ENCODE results near the gene EFL1. TPM values are rescaled to one million over a fixed set of nuclear protein-coding genes. Genes with fewer than 3 reads are reported as not detected.

Gene EFL1
- polyA plus RNA-seq, 1 of the 3 experiments (the other 2 are of a cell fraction), result 12.3 TPM

DNA sequence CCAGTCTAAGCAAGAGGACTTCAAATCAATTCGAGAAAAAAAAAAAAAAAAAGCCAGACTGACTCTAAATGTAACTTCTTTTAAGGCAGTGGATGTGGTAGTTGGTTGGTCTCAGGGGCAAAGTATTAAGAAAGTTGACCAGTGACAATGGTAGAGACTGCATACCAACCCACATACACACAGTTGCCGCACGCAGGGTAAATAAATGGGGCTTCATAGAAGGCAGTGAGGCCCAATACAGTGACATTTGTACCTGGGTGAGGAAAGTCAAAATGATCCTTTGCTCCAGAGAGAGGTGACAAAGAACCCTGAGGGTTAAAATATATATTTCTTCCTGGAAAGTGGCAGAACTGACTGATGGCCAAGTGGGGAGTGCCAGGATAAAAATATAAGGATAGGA, 116.0 kb downstream of the EFL1 start:
- peaks cover 20% of the 10 kb centered on the region for H3F3A ChIP-seq (replicated peaks; ENCODE audit: insufficient read depth)
- no peaks in the 10 kb centered on the region; a peak in 1 of 4 replicates for H3K4me1 ChIP-seq (ENCODE audit: control insufficient read depth in 1 of 2, insufficient read depth in 2 of 2, low read depth in 1 of 2, low read length in 1 of 2)
- H3K27me3 ChIP-seq (ENCODE audit: insufficient read depth), result no peaks in the 10 kb centered on the region
- no peak overlapping the region for H3K9ac ChIP-seq
- H3K27ac ChIP-seq (ENCODE audit: low read depth in 2 of 2, low read length in 1 of 2), result peak overlapping the region in 1 of 2 experiments; percentile 58; a peak in 2 of 4 replicates
- CTCF ChIA-PET, result no interaction called here
- peaks cover 12 to 34% of the 10 kb centered on the region in 2 experiments for H3K36me3 ChIP-seq (replicated peaks in 1 of 2; ENCODE audit: control insufficient read depth in 1 of 2, insufficient read depth in 2 of 2, low read length in 1 of 2)
- POLR2A ChIA-PET, result no interaction called here
- H4K20me1 ChIP-seq (ENCODE audit: insufficient read depth), result no peaks in the 10 kb centered on the region
- H3K9me2 ChIP-seq, result no peaks in the 10 kb centered on the region
- H2AFZ ChIP-seq (ENCODE audit: low read depth), result no peak overlapping the region
- no peak overlapping the region for H3K4me3 ChIP-seq (ENCODE audit: low read depth in 2 of 2, low read length in 1 of 2)
- TF ChIP-seq, protein P1, sequence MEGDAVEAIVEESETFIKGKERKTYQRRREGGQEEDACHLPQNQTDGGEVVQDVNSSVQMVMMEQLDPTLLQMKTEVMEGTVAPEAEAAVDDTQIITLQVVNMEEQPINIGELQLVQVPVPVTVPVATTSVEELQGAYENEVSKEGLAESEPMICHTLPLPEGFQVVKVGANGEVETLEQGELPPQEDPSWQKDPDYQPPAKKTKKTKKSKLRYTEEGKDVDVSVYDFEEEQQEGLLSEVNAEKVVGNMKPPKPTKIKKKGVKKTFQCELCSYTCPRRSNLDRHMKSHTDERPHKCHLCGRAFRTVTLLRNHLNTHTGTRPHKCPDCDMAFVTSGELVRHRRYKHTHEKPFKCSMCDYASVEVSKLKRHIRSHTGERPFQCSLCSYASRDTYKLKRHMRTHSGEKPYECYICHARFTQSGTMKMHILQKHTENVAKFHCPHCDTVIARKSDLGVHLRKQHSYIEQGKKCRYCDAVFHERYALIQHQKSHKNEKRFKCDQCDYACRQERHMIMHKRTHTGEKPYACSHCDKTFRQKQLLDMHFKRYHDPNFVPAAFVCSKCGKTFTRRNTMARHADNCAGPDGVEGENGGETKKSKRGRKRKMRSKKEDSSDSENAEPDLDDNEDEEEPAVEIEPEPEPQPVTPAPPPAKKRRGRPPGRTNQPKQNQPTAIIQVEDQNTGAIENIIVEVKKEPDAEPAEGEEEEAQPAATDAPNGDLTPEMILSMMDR (IDR thresholded peaks at IDR 0.05), result no peak
- no peak overlapping the region for H3K4me2 ChIP-seq
- 90% methylated on average over 3 of the region's 3 CpGs for WGBS (ENCODE audit: low lambda C conversion rate)
- no peak for DNase-seq
- H3K9me3 ChIP-seq, result no peaks in the 10 kb centered on the region
- H3K79me2 ChIP-seq (ENCODE audit: insufficient read depth), result no peaks in the 10 kb centered on the region

DNA sequence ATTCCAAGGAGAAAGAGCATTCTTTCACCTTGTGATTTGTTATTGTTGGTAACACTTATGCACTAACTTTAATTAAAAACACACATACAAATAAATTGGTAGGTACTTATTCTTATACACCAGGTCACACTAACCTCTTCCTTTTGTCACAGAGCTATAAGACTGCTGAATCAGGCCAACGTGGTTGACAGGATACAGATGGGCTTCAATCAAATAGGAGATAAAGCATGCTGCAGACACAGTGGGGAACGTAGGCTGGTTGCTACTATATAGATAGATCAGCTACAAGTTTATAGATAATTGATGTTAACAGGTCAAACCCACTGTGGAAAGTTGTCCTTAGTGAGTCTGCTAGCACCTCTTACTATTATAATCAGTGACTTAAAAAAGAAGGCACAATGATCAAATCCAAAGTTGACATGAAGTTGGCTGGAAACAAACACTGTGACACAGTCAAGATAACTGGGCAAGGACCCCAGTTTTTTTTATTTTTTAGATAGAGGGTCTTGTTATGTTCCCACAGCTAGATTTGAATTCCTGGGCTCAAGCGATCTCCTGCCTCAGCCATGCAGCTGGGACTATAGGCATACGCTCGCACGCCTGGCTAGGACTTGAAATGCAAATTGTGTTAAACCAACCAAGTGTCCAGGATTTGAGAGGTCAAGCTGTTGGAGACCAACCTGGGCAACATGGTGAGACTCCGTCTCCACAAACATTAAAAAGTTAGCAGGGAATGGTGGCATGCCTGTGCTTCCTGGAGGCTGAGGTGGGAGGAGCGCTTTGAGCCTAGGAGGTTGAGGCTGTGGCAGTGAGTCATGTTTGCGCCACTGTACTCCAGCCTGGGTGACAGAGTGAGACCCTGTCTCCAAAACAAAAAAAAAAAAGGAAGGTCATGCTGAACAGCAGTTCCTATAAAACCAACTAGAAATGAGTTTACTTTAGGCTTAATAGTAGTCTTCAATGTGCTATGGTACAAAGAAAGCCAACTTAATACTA, 118.8 kb downstream of the EFL1 start:
- no peak overlapping the region for H3K4me3 ChIP-seq (ENCODE audit: low read depth in 2 of 2, low read length in 1 of 2)
- no peak for DNase-seq
- TF ChIP-seq TCF12 (IDR thresholded peaks at IDR 0.05) (no peak), TAF1 (IDR thresholded peaks at IDR 0.05; ENCODE audit: borderline replicate concordance, low read depth, low read length) (no peak), GATA2 (CRISPR knock-in tag; IDR thresholded peaks at IDR 0.05) (no peak), NRF1 (IDR thresholded peaks at IDR 0.05; ENCODE audit: low read depth, low read length) (no peak), FOXJ3 (CRISPR knock-in tag; IDR thresholded peaks at IDR 0.05) (no peak), CHD2 (IDR thresholded peaks at IDR 0.05; ENCODE audit: low read length, partially characterized antibody) (no peak), ELF1 (IDR thresholded peaks at IDR 0.05) (no peak), FOXM1 (IDR thresholded peaks at IDR 0.05; ENCODE audit: low read depth) (no peak), RAD21 (IDR thresholded peaks at IDR 0.05; ENCODE audit: low read length) (no peak), POLR2AphosphoS5 (IDR thresholded peaks at IDR 0.05; ENCODE audit: low read depth, low read length) (no peak), FOSL2 (IDR thresholded peaks at IDR 0.05; ENCODE audit: borderline replicate concordance, low read depth) (no peak), SMC3 (IDR thresholded peaks at IDR 0.05; ENCODE audit: low read depth, low read length) (no peak), RXRA (IDR thresholded peaks at IDR 0.05; ENCODE audit: borderline replicate concordance, low read depth) (no peak), MXI1 (IDR thresholded peaks at IDR 0.05; ENCODE audit: low read depth, low read length) (no peak), EP300 (IDR thresholded peaks at IDR 0.05; ENCODE audit: borderline replicate concordance in 1 of 2, low read depth in 1 of 2, low read length in 1 of 2) (no peak)
- TF ChIP-seq, protein P2, sequence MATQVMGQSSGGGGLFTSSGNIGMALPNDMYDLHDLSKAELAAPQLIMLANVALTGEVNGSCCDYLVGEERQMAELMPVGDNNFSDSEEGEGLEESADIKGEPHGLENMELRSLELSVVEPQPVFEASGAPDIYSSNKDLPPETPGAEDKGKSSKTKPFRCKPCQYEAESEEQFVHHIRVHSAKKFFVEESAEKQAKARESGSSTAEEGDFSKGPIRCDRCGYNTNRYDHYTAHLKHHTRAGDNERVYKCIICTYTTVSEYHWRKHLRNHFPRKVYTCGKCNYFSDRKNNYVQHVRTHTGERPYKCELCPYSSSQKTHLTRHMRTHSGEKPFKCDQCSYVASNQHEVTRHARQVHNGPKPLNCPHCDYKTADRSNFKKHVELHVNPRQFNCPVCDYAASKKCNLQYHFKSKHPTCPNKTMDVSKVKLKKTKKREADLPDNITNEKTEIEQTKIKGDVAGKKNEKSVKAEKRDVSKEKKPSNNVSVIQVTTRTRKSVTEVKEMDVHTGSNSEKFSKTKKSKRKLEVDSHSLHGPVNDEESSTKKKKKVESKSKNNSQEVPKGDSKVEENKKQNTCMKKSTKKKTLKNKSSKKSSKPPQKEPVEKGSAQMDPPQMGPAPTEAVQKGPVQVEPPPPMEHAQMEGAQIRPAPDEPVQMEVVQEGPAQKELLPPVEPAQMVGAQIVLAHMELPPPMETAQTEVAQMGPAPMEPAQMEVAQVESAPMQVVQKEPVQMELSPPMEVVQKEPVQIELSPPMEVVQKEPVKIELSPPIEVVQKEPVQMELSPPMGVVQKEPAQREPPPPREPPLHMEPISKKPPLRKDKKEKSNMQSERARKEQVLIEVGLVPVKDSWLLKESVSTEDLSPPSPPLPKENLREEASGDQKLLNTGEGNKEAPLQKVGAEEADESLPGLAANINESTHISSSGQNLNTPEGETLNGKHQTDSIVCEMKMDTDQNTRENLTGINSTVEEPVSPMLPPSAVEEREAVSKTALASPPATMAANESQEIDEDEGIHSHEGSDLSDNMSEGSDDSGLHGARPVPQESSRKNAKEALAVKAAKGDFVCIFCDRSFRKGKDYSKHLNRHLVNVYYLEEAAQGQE (IDR thresholded peaks at IDR 0.05; ENCODE audit: low read depth, low read length), result no peak
- TF ChIP-seq, protein P3, sequence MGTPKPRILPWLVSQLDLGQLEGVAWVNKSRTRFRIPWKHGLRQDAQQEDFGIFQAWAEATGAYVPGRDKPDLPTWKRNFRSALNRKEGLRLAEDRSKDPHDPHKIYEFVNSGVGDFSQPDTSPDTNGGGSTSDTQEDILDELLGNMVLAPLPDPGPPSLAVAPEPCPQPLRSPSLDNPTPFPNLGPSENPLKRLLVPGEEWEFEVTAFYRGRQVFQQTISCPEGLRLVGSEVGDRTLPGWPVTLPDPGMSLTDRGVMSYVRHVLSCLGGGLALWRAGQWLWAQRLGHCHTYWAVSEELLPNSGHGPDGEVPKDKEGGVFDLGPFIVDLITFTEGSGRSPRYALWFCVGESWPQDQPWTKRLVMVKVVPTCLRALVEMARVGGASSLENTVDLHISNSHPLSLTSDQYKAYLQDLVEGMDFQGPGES (IDR thresholded peaks at IDR 0.05; ENCODE audit: low read depth, low read length), result no peak
- peaks cover 30% of the 10 kb centered on the region for H3F3A ChIP-seq (replicated peaks; ENCODE audit: insufficient read depth)
- H3K9ac ChIP-seq, result no peak overlapping the region
- H3K9me2 ChIP-seq, result no peaks in the 10 kb centered on the region
- H3K36me3 ChIP-seq (replicated peaks in 1 of 2; ENCODE audit: control insufficient read depth in 1 of 2, insufficient read depth in 2 of 2, low read length in 1 of 2), result peaks cover under 1 to 14% of the 10 kb centered on the region in 2 experiments
- no peaks in the 10 kb centered on the region for H4K20me1 ChIP-seq (ENCODE audit: insufficient read depth)
- ChIA-PET CTCF (interaction anchor here (0.8 to 1.2 kb wide), 5 partner anchors 9 to 878 kb away, joined by 3 read pairs; no protein-coding TSS in a partner anchor), POLR2A (no interaction called here)
- H3K27ac ChIP-seq (ENCODE audit: low read depth in 2 of 2, low read length in 1 of 2), result no peak overlapping the region
- no peaks in the 10 kb centered on the region for H3K27me3 ChIP-seq (ENCODE audit: insufficient read depth)
- H3K4me1 ChIP-seq (ENCODE audit: control insufficient read depth in 1 of 2, insufficient read depth in 2 of 2, low read depth in 1 of 2, low read length in 1 of 2), result peaks cover 3% of the 10 kb centered on the region in 2 experiments; a peak in 3 of 4 replicates
- H2AFZ ChIP-seq (ENCODE audit: low read depth), result no peak overlapping the region
- H3K9me3 ChIP-seq, result no peaks in the 10 kb centered on the region
- H3K79me2 ChIP-seq (ENCODE audit: insufficient read depth), result no peaks in the 10 kb centered on the region
- 94% methylated on average over 9 of the region's 9 CpGs for WGBS (ENCODE audit: low lambda C conversion rate)
- no peak overlapping the region for H3K4me2 ChIP-seq
